ENCODE measurements around the gene CLN6. TPM values are rescaled to one million over a fixed set of nuclear protein-coding genes. Genes with fewer than 3 reads are reported as not detected.

CLN6 gene
- total and polyA plus RNA-seq, 8 donors = 6.4 to 151 (median 17.3) TPM

DNA sequence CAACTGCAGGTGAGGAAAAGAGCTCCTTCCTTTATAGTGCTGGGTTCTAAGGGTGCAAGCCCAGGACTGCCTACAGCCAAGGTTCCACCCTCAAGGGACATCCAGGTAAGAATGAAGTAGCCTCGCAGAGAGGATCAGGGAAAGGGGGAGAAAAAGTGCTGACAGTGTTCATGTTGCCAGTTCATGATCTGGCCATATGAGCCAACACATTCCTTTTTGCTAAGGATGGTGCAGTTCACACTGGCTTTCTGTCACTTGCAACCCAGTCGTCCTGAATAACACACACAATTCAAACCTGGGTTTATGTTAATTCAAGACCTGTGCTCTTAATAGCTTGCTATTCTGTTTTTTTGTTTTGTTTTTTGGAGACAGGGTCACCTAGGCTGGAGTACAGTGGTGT is 9.0 kb downstream of the CLN6 start:
- intact Hi-C loops (cut with DNase I; ENCODE audit: low total_unique reads) = no loop called here
- WGBS, 5 donors = 88 to 98% (median 98%) methylated on average over 2 of the region's 2 CpGs
- peak in 1 of 2 donors; percentile 8 for DNase-seq
- no peaks in the 10 kb centered on the region for H3K27me3 ChIP-seq
- H3K4me1 ChIP-seq = peaks cover 0 to 5% (median 2%) of the 10 kb centered on the region in 4 donors
- no peak overlapping the region for H3K4me3 ChIP-seq
- no peaks in the 10 kb centered on the region for H3K9me3 ChIP-seq
- H3K27ac ChIP-seq = no peak overlapping the region
- TF ChIP-seq POLR2A (IDR thresholded peaks at IDR 0.05) (no peak), EP300 (IDR thresholded peaks at IDR 0.05) (no peak), POLR2AphosphoS5 (IDR thresholded peaks at IDR 0.05) (no peak)
- TF ChIP-seq, protein P1, sequence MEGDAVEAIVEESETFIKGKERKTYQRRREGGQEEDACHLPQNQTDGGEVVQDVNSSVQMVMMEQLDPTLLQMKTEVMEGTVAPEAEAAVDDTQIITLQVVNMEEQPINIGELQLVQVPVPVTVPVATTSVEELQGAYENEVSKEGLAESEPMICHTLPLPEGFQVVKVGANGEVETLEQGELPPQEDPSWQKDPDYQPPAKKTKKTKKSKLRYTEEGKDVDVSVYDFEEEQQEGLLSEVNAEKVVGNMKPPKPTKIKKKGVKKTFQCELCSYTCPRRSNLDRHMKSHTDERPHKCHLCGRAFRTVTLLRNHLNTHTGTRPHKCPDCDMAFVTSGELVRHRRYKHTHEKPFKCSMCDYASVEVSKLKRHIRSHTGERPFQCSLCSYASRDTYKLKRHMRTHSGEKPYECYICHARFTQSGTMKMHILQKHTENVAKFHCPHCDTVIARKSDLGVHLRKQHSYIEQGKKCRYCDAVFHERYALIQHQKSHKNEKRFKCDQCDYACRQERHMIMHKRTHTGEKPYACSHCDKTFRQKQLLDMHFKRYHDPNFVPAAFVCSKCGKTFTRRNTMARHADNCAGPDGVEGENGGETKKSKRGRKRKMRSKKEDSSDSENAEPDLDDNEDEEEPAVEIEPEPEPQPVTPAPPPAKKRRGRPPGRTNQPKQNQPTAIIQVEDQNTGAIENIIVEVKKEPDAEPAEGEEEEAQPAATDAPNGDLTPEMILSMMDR (IDR thresholded peaks at IDR 0.05) = no peak
- H3K36me3 ChIP-seq = peaks cover 0 to 22% (median 20%) of the 10 kb centered on the region in 4 donors

DNA sequence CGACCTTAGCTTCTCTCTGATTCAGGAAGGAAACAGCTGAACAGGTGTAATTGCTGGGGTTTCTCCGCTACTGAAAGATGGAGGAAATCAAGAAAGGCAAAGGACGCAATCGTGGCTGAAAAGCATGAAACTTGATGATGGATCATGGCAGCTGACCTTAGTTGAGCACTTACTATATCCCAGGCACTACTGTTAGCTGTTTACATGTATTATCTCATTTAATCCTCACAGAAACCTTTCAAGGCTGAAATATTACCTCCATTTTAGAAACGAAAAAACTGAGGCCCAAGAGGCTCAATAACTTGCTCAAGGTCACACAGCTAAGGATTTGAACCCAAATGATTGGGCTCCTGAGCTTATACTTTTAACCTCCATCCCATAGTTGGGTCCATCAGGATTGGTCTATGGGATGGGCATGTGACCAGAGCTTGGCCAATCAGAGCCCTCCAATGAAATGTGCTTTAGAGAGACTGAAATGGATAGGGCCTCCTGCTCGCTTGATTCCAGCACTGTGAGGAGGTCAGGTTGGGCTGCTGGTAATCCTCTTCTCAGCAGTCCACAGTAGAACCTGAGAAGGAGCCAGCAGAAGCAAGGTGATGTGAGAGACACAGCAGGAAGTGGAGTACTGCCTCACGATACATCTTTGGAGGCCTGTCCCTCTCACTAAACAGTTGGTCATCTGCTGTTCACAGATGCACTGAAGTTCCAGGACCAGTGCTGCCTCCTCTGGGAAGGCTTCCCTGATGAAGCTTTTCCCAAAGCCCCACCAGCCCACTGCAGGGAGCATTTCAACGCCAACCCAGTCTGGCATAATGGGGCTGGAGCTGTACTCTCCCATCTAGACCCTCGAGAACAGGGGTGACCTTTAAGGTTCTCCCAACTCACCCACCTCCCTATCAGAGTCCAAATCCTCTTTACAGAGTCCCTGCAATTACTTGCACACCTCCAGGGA is 10.4 kb downstream of the CLN6 start:
- TF ChIP-seq EP300 (IDR thresholded peaks at IDR 0.05) = no peak
- no peak for TF ChIP-seq POLR2AphosphoS5 (IDR thresholded peaks at IDR 0.05)
- TF ChIP-seq, protein P1 (IDR thresholded peaks at IDR 0.05) = no peak
- TF ChIP-seq POLR2A (IDR thresholded peaks at IDR 0.05) = no peak
- no peaks in the 10 kb centered on the region for H3K27me3 ChIP-seq
- 95 to 97% (median 96%) methylated on average over 9 of the region's 9 CpGs for WGBS, 5 donors
- no peaks in the 10 kb centered on the region for H3K9me3 ChIP-seq
- H3K27ac ChIP-seq = no peak overlapping the region
- peak in 1 of 2 donors; percentile 1 for DNase-seq
- peaks cover 0 to 6% (median 0%) of the 10 kb centered on the region in 4 donors for H3K4me1 ChIP-seq
- H3K36me3 ChIP-seq = peaks cover 0 to 29% (median 23%) of the 10 kb centered on the region in 4 donors
- H3K4me3 ChIP-seq = no peak overlapping the region
- intact Hi-C loops (cut with DNase I; ENCODE audit: low total_unique reads) = loop anchor here (10.0 kb wide), 1 partner anchor 354 kb away; no protein-coding TSS in a partner anchor

DNA sequence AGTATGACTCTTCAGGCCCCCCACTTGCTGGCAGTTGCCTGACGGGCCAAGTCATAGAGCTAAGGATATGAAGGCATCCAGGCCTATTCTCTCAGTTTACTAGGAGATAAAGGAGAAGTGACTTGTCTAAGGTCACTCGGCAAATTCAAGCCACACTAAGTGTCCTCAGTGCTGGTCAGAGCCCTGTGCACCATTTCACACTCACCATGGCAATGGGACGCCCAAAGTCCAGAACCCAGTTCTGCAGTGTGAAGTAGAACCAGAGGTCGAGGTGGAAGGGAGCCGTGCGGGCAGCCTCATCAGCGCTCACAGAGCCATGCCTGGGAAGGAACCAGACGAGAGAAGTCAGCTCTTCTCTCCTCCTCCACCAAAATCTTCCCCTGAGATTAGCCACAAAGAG is 11.2 kb downstream of the CLN6 start:
- no peak for TF ChIP-seq POLR2AphosphoS5 (IDR thresholded peaks at IDR 0.05)
- peaks cover 0 to 6% (median 0%) of the 10 kb centered on the region in 4 donors for H3K4me1 ChIP-seq
- 94 to 99% (median 97%) methylated on average over 8 of the region's 8 CpGs for WGBS, 5 donors
- no peak for DNase-seq
- H3K36me3 ChIP-seq = peaks cover 0 to 34% (median 25%) of the 10 kb centered on the region in 4 donors
- no peak overlapping the region for H3K27ac ChIP-seq
- intact Hi-C loops (cut with DNase I; ENCODE audit: low total_unique reads) = loop anchor here (10.0 kb wide), 1 partner anchor 354 kb away; no protein-coding TSS in a partner anchor
- no peaks in the 10 kb centered on the region for H3K27me3 ChIP-seq
- H3K4me3 ChIP-seq = no peak overlapping the region
- no peaks in the 10 kb centered on the region for H3K9me3 ChIP-seq

DNA sequence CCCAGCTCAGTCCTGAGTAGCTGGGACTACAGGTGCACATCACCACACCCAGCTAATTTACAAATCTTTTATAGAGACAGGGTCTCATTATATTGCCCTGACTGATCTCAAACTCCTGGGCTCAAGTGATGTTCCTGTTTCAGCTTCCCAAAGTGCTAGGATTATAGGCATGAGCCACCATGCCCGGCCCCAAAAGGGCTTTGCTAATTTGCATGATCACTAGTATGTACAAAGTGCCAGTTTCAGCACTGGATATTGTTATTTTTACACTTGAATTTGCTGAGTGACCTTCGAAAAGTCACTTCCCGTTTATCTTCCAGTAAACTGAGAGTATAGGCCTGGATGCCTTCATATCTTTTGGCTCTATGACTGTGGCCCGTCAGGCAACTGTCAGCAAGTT is 12.2 kb downstream of the CLN6 start:
- no peak overlapping the region for H3K27ac ChIP-seq
- intact Hi-C loops (cut with DNase I; ENCODE audit: low total_unique reads) = loop anchor here (10.0 kb wide), 1 partner anchor 353 kb away; no protein-coding TSS in a partner anchor
- 90 to 96% (median 94%) methylated on average over 4 of the region's 4 CpGs for WGBS, 5 donors
- TF ChIP-seq POLR2AphosphoS5 (IDR thresholded peaks at IDR 0.05) (no peak), EP300 (IDR thresholded peaks at IDR 0.05) (no peak), POLR2A (IDR thresholded peaks at IDR 0.05) (no peak)
- TF ChIP-seq, protein P1 (IDR thresholded peaks at IDR 0.05) = no peak
- H3K27me3 ChIP-seq = no peaks in the 10 kb centered on the region
- no peak for DNase-seq
- H3K4me1 ChIP-seq = peaks cover 0 to 6% (median 0%) of the 10 kb centered on the region in 4 donors
- no peaks in the 10 kb centered on the region for H3K9me3 ChIP-seq
- no peak overlapping the region for H3K4me3 ChIP-seq
- H3K36me3 ChIP-seq = peaks cover 0 to 34% (median 25%) of the 10 kb centered on the region in 4 donors

Data from stomach (tissue), 9 donors.